B cell (primary cell): ENCODE data around the gene NDUFAB1.

ENCODE experiments used
- EZH2 ChIP-seq: IDR thresholded peaks from 2 replicates; pipeline ENCODE4 v1.6.1; 2012; ENCODE audit warnings: borderline replicate concordance, low read depth, mild to moderate bottlenecking, moderate library complexity, low read length; ENCODE audit not compliant: insufficient read depth, poor library complexity, severe bottlenecking
- TF ChIP-seq, protein P1 (sequence below): fragments of 200-600 bp; IDR thresholded peaks from one replicate; pipeline ENCODE4 v1.8.0; 2022; ENCODE audit warnings: antibody characterized with exemption, mild to moderate bottlenecking

DNA sequence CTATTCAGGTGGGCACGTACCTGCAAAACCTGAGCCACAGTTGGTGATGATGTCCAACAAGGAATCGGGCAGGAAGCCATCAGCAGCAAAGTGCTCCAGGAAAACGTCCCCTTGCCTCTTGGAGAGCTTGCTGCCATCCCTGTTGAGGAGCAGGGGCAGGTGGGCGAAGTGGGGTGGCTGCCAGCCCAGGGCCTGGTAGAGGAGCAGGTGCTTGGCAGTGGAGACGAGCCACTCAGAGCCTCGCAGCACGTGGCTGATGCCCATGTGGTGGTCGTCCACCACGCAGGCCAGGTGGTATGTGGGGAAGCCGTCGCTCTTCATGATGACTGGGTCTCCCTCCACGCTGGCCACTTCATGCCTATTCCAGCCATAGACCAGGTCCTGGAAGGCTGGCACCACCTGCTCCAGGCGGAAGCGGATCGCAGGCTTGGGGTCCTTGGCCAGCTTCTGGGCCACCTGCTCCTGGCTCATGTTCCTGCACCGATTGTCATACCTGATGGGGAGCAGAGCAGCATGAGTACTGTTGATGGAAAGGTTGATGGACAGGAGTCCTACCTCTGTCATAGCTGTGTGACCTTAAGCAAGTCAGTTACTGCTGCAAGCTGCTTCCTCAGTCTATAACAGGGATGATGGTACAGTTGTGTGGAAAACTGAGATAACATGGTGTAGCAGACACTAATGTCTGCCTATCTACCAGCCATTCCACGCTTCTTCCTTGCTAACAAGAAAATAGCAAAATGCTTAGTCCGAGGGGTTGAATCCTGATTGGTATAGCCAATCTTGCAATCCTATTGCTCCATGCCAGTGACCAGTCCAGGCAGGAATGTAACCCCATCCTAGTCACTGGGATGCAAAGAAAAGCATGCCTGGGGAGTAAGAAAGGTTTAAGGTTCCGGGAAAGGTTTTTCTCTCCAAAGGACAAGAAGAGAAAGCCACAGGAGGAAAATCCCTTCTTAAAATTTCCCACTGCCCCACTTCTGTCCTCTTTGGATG lies 61.0 kb downstream of the NDUFAB1 start:
- TF ChIP-seq EZH2: no peak
- TF ChIP-seq, protein P1, sequence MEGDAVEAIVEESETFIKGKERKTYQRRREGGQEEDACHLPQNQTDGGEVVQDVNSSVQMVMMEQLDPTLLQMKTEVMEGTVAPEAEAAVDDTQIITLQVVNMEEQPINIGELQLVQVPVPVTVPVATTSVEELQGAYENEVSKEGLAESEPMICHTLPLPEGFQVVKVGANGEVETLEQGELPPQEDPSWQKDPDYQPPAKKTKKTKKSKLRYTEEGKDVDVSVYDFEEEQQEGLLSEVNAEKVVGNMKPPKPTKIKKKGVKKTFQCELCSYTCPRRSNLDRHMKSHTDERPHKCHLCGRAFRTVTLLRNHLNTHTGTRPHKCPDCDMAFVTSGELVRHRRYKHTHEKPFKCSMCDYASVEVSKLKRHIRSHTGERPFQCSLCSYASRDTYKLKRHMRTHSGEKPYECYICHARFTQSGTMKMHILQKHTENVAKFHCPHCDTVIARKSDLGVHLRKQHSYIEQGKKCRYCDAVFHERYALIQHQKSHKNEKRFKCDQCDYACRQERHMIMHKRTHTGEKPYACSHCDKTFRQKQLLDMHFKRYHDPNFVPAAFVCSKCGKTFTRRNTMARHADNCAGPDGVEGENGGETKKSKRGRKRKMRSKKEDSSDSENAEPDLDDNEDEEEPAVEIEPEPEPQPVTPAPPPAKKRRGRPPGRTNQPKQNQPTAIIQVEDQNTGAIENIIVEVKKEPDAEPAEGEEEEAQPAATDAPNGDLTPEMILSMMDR: no peak
